ENCODE measurements around the gene MTF1. TPM values are rescaled to one million over a fixed set of nuclear protein-coding genes. Genes with fewer than 3 reads are reported as not detected.
A peak's percentile ranks its signal among the peaks of the same experiment; 100 is the strongest.

The MTF1 gene
- total RNA-seq, 1 donor from 2014 or later = 9.1 TPM

- DNase-seq (ENCODE audit: low read depth) = no peak
Observed at GRCh38 chr1:37828410-37829074, 30.9 kb downstream of the MTF1 start.

GRCh38 chr1:37825506-37825905 lies 33.9 kb downstream of the MTF1 start:
- peak; percentile 22 for DNase-seq (ENCODE audit: low read depth)

DNA sequence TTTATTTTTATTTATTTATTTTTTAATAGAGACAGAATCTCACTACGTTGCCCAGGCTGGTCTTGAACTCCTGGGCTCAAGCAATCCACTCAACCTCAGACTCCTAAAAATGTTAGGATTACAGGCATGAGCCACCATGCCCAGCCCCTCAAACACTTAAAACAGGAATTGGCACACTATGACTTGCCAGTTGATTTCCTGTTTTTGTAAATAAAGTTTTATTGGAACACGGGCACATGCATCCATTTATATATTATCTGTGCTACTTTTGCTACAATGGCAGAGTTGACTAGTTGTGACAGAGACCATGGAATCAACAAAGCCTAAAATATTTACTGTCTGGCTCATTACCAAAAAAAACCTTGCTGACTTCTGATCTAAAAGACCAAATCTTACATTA lies 35.4 kb downstream of the MTF1 start:
- no peak for DNase-seq (ENCODE audit: low read depth)

DNA sequence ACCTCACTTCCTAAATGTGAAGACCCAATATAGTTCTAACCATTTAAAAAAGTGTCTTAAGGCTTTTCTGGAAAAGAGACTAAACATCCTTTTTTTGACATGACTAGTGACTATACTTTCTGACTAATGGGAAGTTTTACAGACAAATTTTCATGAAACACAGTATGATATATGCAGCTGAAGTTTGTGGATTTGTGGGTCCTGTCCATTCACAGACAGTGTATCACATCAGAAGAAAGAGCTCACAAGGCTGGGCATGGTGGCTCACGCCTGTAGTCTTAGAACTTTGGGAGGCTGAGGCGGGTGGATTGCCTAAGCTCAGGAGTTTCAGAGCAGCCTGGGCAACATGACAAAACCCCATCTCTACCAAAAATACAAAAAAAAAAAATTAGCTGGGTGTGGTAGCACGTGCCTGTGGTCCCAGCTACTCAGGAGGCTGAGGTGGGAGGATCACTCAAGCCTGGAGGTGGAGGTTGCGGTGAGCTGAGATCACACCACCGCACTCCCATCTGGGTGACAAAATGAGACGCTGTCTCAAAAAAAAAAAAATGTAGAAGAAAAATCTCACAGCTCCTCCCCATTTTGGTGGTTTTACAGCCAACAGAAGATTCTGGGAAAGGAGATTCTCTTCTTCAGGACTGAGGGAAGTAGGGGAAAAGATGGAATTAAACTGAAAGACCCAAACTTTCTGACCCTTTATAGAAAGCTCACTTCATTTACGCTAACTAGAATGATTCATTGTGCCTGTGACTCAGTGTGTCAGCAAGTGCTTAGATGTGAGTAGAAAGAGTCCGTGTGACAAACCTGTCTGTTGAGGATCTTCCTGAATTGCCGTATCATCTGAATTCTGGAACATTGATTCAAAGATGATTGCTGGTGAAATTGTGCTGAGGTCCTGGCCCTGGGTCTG lies 36.2 kb downstream of the MTF1 start:
- no peak for DNase-seq (ENCODE audit: low read depth)

- DNase-seq (ENCODE audit: low read depth) = no peak
Observed at GRCh38 chr1:37821481-37821880, 37.9 kb downstream of the MTF1 start.

GRCh38 chr1:37817481-37817880 lies 41.9 kb downstream of the MTF1 start:
- DNase-seq (ENCODE audit: low read depth) = no peak

DNA sequence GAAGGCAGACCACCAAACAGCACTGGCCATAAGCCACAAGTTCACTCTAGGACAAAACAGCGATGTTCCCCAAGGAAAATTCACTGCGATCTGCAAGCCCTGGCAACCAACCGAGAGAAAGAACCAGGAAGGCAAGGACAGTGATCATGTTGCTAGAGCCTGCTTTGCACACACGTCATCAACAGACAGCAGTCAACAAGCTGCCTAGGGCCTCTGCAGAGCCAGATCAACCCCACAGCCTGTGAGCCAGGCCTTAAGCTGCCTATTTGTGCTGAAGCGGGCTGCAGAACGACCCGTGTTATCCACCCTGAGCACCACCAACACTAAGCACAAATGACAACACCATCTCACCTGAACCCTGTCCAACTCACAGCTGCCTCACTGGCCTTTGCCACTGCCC lies 45.1 kb downstream of the MTF1 start:
- no peak for DNase-seq (ENCODE audit: low read depth)

GRCh38 chr1:37813529-37814145 lies 45.8 kb downstream of the MTF1 start:
- DNase-seq (ENCODE audit: low read depth) = no peak

- DNase-seq (ENCODE audit: low read depth) = peak; percentile 56
Observed at GRCh38 chr1:37811027-37811655, 48.3 kb downstream of the MTF1 start.

DNA sequence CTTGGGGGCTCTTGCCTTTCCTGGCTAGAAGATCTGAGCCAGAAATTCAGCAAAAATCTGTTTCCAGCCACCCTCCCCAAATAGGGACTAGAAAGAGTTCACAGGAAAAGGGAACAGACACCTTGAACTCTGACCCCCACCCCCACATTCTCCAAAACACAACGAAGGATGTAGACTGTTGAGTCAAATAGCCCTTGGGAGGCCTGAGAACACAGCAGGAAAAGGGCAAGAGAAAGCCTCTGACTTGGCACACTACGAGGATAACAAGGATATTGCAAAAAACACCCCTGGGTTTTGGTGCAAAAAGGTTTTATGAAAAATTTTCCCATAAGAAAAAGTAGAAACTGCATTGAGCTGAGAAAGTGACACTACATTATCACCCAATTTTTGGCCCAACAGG lies 49.5 kb downstream of the MTF1 start:
- DNase-seq (ENCODE audit: low read depth) = no peak

DNA sequence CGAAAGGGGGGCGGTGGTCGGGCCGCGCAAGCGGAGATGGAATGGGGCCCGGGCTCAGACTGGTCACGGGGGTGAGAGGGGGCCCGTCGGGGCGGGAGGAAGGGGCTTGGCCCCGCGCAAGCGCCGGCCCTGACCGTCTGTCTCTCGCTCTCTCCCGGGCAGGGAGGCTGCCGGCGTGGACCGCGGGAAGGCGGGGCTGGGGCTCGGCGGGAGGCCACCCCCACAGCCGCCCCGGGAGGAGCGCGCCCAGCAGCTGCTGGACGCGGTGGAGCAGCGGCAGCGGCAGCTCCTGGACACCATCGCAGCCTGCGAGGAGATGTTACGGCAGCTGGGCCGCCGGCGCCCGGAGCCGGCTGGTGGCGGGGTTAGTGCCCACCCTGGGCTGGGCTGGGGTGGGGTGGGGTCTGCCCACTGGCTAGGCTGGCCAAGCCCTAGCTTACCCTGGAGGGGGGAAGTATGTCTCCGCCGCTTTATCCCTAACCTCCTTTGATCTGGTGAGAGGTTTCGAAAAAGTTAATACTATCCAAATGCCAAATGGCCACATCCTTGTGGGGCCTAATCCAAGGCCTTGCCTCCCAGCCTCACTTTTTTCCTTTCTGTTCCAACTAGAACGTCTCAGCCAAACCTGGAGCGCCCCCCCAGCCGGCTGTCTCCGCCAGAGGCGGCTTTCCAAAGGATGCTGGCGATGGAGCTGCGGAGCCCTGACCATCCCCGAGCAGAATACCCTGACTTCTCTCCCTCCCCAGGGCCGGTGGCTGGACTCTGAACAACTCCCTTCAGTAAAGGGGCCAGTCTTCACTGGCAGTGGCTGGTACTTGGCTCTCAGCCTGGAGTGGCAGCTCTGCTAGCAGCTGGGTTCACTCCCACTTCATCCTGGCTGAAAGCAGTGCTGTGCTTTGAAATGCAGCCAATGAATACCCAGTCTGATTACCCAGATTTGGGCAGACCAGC lies 50.7 kb downstream of the MTF1 start:
- DNase-seq (ENCODE audit: low read depth) = peak; percentile 39

DNA sequence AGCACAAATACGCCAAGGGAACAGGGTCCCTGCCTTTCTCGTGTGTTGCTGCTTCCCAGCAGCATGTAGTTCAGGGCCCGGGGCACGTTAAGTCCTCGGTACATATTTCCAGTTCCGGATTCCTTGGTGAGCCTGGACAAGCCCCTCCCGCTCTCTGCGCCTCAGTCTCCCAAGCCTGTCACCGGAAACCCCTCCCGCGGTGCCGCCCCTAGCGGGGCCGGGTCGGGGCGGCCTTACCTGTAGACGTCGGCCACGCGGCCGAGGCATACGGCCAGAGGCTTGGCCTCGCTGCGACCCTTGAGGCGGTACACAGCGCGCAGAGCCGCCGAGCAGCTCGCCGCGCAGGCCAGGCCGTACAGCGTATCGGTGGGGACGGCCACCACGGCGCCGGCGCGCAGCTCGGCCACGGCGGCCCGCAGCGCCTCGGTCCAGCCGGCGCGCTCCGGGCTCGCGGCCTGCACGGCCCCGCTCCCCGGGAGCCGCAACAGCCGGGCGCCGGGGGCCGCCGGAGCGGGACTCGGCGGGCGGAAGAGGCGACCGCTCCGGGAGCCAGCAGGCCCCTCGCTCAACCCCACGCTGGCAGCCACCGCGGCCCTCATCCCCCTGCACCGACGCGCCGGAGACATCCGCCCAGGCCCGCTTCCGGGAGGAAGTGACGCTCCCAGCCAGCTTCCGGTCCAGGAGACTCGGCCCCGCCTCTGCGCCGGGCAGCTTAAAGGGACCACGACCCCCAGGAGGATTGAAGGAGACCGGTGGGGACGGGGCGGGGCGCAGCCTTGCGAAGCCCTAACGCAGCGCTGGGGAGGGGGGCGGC lies 51.6 kb downstream of the MTF1 start, which contains the start of the genes C1orf122 and YRDC:
TSS of gene C1orf122 (plus strand) at position 236 of the 814 bp plus-strand sequence. CDS start 615 bp downstream, outside the sequence.
TSS of gene YRDC (minus strand) at position 654 of the 814 bp plus-strand sequence. CDS start at position 626, 28 bp downstream.
- peak; percentile 78 for DNase-seq (ENCODE audit: low read depth)

DNA sequence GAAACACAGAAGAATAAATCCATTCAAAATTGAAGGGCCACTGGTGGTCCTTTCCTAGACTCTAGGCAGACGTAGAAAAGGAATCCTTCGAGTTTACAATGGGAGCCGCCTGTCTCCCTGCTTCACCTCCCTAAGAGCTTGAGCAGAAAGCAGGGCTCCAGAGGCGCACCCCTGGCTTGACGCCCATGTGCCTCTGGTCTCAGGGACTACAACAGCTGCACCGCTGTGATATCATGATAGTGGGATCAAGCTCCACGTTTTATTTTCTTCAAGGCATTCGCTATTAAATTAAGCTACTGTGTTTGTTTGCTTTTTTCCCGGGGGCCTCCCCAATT lies 52.2 kb downstream of the MTF1 start:
- DNase-seq (ENCODE audit: low read depth) = no peak

GRCh38 chr1:37802439-37802838 lies 57.0 kb downstream of the MTF1 start:
- no peak for DNase-seq (ENCODE audit: low read depth)

- peak; percentile 49 for DNase-seq (ENCODE audit: low read depth)
Observed at GRCh38 chr1:37797750-37798345, 61.5 kb downstream of the MTF1 start.

DNA sequence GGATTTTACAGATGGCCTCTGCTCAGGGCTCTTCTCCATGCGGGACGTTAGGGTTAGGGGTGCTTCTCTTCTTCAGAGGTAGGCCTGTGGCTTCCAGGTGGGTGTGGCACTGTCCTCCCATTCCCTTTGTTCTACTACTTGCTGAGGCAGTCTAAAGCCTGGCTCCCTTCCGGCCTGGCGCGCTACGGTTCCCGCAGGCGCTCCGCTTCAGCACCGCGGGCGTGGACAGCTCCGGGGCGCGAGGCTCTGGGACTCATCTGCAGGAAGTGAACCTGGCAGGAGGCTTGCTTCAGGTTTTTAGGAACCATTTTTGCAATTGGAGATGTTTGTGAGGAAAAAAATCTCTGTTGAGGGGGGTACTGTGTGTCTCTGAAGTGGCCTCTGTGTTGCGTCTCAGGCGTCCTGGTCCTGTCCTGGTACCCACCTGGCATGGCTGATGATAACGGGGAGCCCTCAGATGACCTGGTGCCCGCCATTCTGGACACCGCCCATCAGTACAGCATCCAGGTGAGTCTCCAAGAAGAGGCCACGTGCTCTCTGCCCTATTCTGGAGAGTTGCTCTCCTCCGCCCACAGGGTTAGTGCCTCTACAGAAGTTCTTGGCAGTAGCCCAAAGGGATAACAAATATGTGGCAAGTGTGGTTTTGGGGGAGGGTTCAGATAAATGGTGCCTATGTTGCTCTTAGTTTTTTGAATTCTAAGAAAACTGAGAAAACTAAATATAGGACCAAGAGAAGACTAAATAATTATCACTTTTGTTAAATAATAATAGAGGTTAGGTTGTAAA lies 63.9 kb downstream of the MTF1 start:
- peak; percentile 13 for DNase-seq (ENCODE audit: low read depth)

DNA sequence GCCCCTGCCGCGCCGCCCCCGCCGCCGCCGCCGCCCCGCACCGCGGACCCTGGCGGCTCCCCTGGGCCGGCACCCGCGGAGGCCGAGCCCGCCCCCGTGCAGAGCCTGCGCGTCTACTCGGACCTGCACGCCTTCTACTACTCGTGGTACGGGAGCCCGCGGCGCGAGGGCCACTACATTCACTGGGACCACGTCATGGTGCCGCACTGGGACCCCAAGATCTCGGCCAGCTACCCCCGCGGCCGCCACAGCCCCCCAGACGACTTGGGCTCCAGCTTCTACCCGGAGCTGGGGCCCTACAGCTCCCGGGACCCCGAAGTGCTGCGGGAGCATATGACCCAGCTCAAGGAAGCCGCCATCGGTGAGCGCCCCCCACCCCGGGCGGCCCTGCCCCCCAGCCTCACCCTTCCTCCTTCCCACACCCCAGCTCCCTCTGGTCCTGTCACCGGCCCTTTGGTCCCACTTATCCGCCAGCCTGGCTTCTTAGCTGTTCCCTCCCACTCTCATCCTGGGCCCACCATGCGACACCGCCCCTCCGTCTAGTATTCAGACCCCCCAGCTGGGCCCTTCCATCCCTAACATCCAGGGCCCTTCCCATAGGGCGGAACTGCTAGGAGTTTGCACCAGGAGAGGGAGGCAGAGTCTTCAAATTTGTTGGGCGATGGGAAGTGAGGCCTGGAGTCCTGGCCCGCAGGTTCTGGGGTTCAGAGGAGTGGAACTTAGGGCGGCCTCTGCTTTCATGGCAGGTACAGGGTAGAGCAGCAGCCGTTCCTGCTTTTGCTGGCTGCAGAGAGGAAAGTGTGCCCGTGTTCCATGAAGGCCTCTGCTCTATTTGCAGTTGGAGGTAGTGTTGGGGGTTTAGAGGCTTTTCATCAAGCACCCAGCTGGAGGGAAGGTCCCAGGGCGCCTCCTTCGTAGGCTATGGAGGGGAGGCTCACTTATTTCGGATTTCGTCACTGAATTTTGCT lies 64.7 kb downstream of the MTF1 start:
- DNase-seq (ENCODE audit: low read depth) = no peak
